NOMO-1 treated with DMSO at 0.1 percent for 48 hours (cell line): Measurements from ENCODE around the gene PRKCA.

Experiments
- DNase-seq: peaks from one replicate; lab custom pipeline; 2025; ENCODE audit not compliant: unreplicated experiment; lab: John Stamatoyannopoulos, UW

The PRKCA gene

GRCh38 chr17:66407864-66408263, 105.5 kb downstream of the PRKCA start:
- DNase-seq: no peak

GRCh38 chr17:66411520-66411919, 109.1 kb downstream of the PRKCA start:
- DNase-seq: no peak

- no peak for DNase-seq
These were observed 110.6 kb downstream of the PRKCA start for GRCh38 chr17:66412857-66413558.

- DNase-seq: no peak
These were observed 111.4 kb downstream of the PRKCA start for GRCh38 chr17:66413559-66414520.

DNA sequence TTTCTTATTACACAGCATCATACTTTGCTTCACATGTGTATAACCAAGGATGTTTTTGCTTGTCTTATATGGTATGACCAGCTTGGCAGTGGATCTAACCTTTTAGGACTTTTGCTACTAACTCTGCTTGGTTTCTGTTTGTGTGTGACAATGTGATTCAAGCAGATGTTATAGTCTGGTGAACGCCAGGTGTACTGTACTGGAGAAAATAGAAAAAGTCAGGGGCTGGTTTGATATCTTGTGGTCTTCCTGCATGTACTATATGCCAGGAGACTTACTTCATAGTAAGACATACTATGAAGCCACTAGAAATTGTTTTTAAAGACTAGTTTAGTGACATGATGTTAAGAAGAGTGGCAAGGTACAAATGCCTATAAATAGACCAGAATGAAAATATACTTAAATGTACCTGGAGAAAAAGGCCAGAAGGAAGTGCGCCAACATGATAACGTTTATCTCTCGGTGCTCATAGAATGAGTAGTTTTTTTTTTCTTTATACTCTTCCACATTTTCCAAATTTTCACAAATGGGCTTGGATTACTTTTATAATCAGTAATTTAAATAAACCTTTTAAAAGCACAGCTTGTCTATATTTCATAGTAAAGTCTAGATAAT, 112.3 kb downstream of the PRKCA start:
- no peak for DNase-seq

- no peak for DNase-seq
These were observed 113.2 kb downstream of the PRKCA start for GRCh38 chr17:66415366-66416206.

- no peak for DNase-seq
These were observed 114.0 kb downstream of the PRKCA start for GRCh38 chr17:66416207-66416940.

DNA sequence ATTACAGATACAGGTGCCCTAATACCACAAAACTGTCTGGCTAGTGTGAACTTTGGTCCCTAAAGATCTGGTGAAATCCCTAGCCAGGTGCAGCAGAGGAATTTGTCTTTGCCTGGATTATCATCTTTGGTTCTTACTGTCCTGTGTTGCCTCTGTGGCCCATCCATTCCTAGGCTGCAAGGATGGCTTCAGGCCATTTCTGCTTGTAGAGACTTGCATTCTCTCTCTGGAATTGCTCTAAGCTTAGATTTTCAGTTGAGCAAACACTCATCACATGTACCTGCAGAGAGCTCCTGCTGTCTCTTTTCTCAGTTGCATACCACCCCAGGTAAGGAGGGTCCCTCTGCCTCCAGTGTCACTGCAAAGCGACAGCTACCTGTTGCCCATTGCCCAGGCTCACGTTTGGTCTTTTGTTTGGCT, 114.9 kb downstream of the PRKCA start:
- no peak for DNase-seq

DNA sequence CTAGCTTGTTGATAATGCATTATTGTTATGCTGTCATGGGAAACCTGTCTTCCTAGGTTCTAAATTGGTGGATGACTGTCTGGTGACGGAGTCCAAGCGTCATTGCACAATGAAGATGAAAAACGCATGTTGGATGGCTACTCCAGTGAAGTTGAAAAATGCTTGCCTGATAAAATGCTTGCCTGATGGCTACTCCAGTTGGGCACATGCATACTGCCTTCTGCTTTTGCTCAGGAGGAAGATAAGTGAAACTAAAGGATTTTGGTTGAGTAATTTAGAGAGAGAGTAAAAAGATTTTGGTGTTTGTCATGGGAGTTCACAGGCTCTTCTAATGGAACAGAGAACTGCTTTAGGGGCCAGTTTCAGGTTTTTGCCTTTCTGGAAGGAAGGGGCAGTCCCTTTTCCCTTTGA, 118.6 kb downstream of the PRKCA start:
- DNase-seq: peak; percentile 60

GRCh38 chr17:66422186-66422585, 119.8 kb downstream of the PRKCA start:
- DNase-seq: no peak

DNA sequence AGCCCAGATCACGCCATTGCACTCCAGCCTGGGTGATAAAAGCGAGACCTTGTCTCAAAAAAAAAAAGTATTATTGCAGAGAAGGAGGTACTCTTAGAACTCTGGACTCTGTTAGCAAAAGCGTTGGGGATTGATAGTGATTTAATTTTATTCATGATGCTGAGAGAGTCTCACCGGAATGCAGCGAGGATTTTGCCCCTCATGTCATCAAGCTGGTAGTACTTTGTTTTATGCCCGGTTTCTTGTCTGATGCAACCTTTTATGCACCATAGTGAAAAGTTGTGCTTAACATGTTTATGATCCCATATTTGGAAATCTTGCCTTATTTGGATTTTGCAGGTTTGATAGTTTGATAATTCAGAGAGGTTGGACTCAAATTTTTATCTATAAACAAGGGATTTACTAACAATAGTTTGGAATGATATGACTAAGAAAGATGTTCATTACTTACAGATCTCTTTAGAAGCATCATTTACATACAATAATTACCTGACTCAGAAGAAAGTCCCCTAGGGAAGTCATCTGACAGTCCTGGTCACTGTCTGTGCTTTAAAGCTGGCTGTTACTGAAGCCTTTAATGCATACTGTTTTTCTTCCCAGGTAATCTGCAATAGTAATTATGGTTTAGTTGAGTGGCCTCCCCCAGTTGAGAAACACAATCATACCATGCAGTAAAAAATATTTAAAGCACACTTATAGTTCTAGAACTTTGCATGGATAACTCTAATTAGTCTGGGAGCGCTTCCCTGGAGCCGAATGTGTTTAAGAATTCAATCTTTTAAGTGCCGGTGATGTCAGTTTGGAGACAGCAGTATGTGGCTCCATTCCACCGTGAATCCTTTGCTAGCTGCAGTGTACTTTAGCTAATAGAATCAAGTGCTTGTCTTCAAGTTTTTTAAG, 120.9 kb downstream of the PRKCA start:
- DNase-seq: no peak

DNA sequence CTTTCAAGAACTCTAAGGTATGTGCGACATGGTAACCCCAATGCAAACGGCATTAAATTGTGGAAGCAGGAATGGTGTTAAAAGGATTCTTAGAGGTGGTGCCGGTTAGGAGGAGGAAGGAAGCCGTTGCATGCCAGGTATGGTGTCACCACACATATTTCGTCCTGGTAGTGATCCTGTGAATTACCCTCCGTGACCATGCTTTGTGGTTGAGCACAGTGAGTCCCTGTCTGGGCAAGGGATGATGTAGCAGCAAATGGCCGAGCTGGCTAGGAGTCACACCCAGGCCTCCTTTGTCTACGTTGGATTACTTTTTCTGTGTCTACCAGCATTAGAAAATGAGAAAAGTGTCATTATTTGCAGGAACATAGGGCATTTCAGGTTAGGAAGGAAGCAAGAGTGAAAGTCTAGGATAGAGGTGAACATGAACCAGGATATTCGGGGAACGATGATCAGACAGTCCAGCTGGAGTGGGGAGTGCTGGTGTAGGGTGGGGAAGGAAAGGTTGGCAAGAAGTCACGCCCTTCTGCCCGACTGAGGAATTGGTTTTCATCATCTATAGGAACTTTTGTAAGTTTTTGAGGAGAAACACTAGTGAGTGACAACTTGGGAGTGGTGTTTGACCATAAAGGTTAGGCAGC, 123.5 kb downstream of the PRKCA start:
- DNase-seq: no peak

DNA sequence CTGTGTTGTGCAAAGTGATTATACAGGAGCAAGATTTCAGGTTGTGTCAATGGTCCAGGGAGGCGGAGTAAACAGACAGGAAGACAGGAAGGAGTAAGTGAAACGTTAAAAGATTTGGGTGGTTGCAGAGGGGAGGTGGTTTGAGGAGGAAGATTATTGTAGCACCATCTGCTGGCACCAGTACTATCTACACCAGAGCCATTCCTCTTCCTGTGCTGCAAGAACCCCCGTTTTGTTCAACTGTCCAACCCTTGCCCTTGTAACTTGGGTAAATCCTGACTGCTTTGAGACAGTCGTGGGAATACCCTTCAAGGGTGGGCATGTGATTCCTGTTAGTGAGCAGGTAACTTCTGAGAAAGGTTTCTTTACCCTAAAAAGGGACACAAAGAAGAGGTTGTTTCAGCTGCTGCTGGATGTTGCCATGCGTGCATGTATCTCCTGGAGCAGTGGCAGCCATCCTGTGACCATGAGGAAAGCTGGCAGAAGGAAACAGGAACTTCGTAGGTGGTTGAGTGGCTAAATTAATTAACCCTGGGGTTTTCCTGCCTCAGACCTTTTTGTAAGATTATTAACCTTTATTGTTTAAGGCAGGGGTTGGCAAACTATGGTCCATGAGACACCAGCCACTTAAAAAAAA, 124.1 kb downstream of the PRKCA start:
- peak; percentile 35 for DNase-seq

- no peak for DNase-seq
These were observed 124.7 kb downstream of the PRKCA start for GRCh38 chr17:66427134-66427533.

GRCh38 chr17:66429680-66430079, 127.3 kb downstream of the PRKCA start:
- DNase-seq: peak; percentile 53

DNA sequence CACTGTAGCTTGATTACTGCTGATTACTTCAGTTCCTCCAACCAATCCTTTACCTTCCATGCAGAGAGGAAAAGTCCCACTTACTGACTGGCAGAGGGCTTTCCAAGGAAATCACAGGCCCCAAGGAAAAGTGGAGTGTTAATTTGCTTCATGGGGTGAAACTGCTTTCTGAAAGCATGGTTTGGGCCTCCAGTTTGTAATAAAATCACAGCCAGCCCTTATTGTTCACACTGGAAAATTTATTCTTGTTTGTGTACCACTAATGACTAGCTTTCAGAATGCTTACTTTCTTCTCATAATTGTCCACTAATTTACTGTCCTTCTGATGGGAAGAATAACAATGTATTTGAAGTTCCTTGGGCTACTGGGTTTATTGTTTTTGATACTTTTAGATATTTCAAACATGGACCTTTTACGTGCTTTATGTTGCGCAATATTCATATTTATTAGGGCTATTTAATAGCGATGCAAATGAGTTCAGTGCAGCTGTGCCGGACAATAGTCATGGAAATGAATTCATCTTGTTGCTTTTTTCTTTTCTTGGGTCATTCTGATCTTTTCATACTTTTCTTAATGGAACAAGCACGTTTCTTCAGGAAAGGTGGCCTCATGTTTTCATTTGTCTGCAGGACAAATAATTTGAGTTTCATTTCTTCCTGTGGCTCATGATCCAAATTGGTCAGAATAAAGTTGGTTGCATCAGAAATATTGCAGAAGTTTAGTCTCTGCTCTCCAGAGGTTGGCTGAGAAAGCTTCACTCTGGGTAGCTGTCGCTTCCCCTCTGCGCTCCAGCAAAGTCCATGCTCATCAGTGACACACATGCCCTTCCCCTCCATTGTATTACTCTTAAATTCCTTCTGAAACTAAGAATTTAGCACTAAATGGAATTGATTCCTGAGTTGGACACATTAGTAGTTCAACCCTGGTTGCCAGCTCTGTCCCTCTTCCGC, 128.7 kb downstream of the PRKCA start:
- peak; percentile 74 for DNase-seq

GRCh38 chr17:66431910-66432309, 129.5 kb downstream of the PRKCA start:
- no peak for DNase-seq
